A673 (cell line): ENCODE data around the gene ARHGAP22. TPM values are rescaled to one million over a fixed set of nuclear protein-coding genes. Genes with fewer than 3 reads are reported as not detected.
"Not testable (repeated sequence)": the region's sequence is repeated elsewhere in the genome, so short reads cannot be mapped to it uniquely, and the experiment has no call there.

Experiments
- BruUV-seq: library from RNA; stranded (reverse); fragments of 400-500 nt; replicated peaks from 2 replicates; lab custom pipeline; 2021; lab: Mats Ljungman, UMichigan
- CTCF ChIA-PET: fragments of 300-600 bp; sonication (Branson Sonifier 250); formaldehyde crosslinking; loops from one replicate; lab custom pipeline; 2022; ENCODE audit warnings: antibody characterized with exemption; lab: Charles Lee
- POLR2A ChIA-PET: fragments of 300-600 bp; sonication (Branson Sonifier 250); formaldehyde crosslinking; loops from one replicate; lab custom pipeline; 2022; ENCODE audit warnings: antibody characterized with exemption; ENCODE audit not compliant: low non-redundant PET; lab: Charles Lee
- DNase-seq: peaks from one replicate; pipeline ENCODE4 v3.0.0-alpha.2; 2015; ENCODE audit warnings: low spot score
- H3K27ac ChIP-seq: fragments of 200-600 bp; sonication (generic); 2 replicates; pipeline ENCODE4 v1.5.1; 2016; ENCODE audit warnings: mixed run types, low read depth, mild to moderate bottlenecking, mixed read lengths, antibody characterized with exemption, low read length; ENCODE audit not compliant: poor library complexity, severe bottlenecking
- H3K27me3 ChIP-seq: fragments of 200-600 bp; sonication (generic); replicated peaks from 2 replicates; pipeline ENCODE4 v1.6.1; 2017; ENCODE audit warnings: mixed run types, low read depth, mild to moderate bottlenecking, mixed read lengths, antibody characterized with exemption, low read length; ENCODE audit not compliant: insufficient read depth, poor library complexity
- H3K36me3 ChIP-seq: fragments of 200-600 bp; sonication (generic); 2 replicates; pipeline ENCODE4 v1.6.1; 2016; ENCODE audit warnings: mixed run types, mild to moderate bottlenecking, mixed read lengths, antibody characterized with exemption, low read length; ENCODE audit not compliant: insufficient read depth, poor library complexity, severe bottlenecking
- H3K4me1 ChIP-seq: fragments of 200-600 bp; sonication (generic); 2 replicates; pipeline ENCODE4 v1.6.1; 2017; ENCODE audit warnings: mixed run types, mild to moderate bottlenecking, mixed read lengths, antibody characterized with exemption, low read length; ENCODE audit not compliant: insufficient read depth, poor library complexity, severe bottlenecking
- H3K4me3 ChIP-seq: fragments of 200-600 bp; sonication (generic); 2 replicates; pipeline ENCODE4 v1.5.1; 2016; ENCODE audit warnings: low read depth, mixed run types, mild to moderate bottlenecking, mixed read lengths, low read length; ENCODE audit not compliant: poor library complexity, severe bottlenecking
- H3K9me3 ChIP-seq: fragments of 200-600 bp; sonication (generic); 2 replicates; pipeline ENCODE4 v1.6.1; 2016; ENCODE audit warnings: mixed run types, low read depth, mild to moderate bottlenecking, mixed read lengths, antibody characterized with exemption, low read length; ENCODE audit not compliant: poor library complexity, severe bottlenecking
- EZH2 ChIP-seq: fragments of 200-600 bp; sonication (generic); IDR thresholded peaks from 2 replicates; pipeline ENCODE4 v1.6.1; 2017; ENCODE audit warnings: borderline replicate concordance, low read depth, mild to moderate bottlenecking, mixed read lengths, antibody characterized with exemption, low read length; ENCODE audit not compliant: poor library complexity, severe bottlenecking
- intact Hi-C: fragments of 100-400 bp; cut with micrococcal nuclease; formaldehyde crosslinking; loops from one replicate; pipeline ENCODE4 v1.10.0; 2022; ENCODE audit not compliant: unreplicated experiment
- total RNA-seq: library from RNA; stranded (reverse); gene quantifications from 2 replicates; pipeline ENCODE4 v1.2.3, GENCODE V29; 2021
- TF ChIP-seq, protein P1 (sequence below): fragments of 300-800, 200-600 bp; sonication (generic); conservative IDR thresholded peaks from 2 replicates; pipeline ENCODE4 v1.5.1; 2017; ENCODE audit warnings: low read depth, mild to moderate bottlenecking, antibody characterized with exemption, low read length, moderate library complexity, mixed read lengths

ARHGAP22 gene
- total RNA-seq, 1 experiment from 2014 or later, result 0.47 TPM

DNA sequence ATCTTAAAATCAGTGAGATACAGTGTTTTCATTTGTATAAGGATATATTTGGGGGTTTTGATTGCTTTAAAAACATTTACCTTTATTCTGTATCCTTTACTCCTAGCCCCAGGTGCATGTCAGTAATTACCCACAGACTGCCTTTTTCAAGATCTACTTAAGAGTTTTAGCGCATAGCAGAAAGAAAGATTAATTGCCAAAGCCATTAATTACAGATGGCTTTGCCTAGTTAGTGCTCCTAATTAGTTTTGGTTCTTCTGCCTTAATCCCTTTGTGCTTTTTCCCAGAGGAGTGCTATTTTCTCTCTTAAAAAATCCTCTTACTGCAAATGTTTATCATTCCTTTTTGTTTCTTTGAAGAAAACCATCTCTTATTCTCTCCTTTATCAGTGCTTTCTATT lies 175.6 kb downstream of the ARHGAP22 start:
- CTCF ChIA-PET, result no interaction called here
- TF ChIP-seq EZH2, result no peak
- TF ChIP-seq, protein P1, sequence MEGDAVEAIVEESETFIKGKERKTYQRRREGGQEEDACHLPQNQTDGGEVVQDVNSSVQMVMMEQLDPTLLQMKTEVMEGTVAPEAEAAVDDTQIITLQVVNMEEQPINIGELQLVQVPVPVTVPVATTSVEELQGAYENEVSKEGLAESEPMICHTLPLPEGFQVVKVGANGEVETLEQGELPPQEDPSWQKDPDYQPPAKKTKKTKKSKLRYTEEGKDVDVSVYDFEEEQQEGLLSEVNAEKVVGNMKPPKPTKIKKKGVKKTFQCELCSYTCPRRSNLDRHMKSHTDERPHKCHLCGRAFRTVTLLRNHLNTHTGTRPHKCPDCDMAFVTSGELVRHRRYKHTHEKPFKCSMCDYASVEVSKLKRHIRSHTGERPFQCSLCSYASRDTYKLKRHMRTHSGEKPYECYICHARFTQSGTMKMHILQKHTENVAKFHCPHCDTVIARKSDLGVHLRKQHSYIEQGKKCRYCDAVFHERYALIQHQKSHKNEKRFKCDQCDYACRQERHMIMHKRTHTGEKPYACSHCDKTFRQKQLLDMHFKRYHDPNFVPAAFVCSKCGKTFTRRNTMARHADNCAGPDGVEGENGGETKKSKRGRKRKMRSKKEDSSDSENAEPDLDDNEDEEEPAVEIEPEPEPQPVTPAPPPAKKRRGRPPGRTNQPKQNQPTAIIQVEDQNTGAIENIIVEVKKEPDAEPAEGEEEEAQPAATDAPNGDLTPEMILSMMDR, result no peak
- Histone ChIP-seq H3K27me3 (no peaks in the 10 kb centered on the region), H3K27ac (no peak overlapping the region), H3K36me3 (no peaks in the 10 kb centered on the region), H3K9me3 (no peaks in the 10 kb centered on the region), H3K4me3 (no peak overlapping the region), H3K4me1 (no peaks in the 10 kb centered on the region)
- intact Hi-C loops, result no loop called here
- BruUV-seq, result no TSS peak
- POLR2A ChIA-PET, result no interaction called here
- no peak for DNase-seq

DNA sequence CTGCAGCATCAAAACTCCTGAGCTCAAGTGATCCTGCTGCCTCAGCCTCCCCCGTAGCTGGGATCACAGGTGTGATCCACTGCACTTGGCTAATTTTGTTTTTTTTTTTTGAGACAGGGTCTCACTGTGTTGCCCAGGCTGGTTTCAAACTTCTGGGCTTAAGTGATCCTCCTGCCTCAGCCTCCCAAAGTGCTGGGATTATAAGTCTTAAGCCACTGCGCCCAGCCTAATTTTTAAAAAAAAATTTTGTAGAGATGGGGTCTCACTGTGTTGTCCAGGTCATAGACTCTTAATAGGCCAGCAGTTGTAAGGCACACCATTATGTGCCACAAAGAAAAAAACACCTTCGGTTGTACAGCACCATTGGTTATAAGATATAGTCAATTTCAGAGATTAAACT lies 176.0 kb downstream of the ARHGAP22 start:
- no peaks in the 10 kb centered on the region for H3K36me3 ChIP-seq

DNA sequence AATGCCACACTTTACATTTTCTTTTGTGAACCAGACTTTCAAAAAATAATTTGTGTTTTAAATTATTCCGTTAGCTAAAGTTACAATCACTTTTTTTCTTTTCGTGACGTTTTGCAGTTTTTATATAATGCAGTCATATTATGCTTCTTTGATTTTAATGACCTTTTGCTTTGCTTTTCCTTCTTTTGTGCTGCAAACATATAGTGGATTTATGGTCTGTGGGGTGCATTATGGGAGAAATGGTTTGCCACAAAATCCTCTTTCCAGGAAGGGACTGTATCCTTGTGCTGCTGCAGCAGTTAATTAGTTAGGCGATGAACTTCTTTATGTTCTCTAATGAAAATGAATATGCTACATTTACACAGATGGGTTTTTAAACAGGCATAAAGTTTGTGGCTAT lies 181.0 kb downstream of the ARHGAP22 start:
- no peaks in the 10 kb centered on the region for H3K27me3 ChIP-seq
- BruUV-seq, result no TSS peak
- H3K9me3 ChIP-seq, result no peaks in the 10 kb centered on the region
- no peak for DNase-seq
- TF ChIP-seq EZH2, result no peak
- TF ChIP-seq, protein P1, result no peak
- intact Hi-C loops, result no loop called here
- no peak overlapping the region for H3K4me3 ChIP-seq
- CTCF ChIA-PET, result no interaction called here
- no peaks in the 10 kb centered on the region for H3K4me1 ChIP-seq
- POLR2A ChIA-PET, result interaction anchor here (1.2 kb wide), 1 partner anchor 8 kb away, joined by 3 read pairs; no protein-coding TSS in a partner anchor
- H3K36me3 ChIP-seq, result no peaks in the 10 kb centered on the region
- no peak overlapping the region for H3K27ac ChIP-seq

More for the DNA sequence above, 176.0 kb downstream of the ARHGAP22 start:
- H3K4me1 ChIP-seq, result no peaks in the 10 kb centered on the region
- H3K4me3 ChIP-seq, result no peak overlapping the region
- H3K27me3 ChIP-seq, result no peaks in the 10 kb centered on the region
- intact Hi-C loops, result no loop called here
- no peaks in the 10 kb centered on the region for H3K9me3 ChIP-seq
- TF ChIP-seq EZH2, result no peak
- TF ChIP-seq, protein P1, result no peak
- DNase-seq, result no peak
- H3K27ac ChIP-seq, result no peak overlapping the region
- no TSS peak for BruUV-seq
- CTCF ChIA-PET, result no interaction called here
- POLR2A ChIA-PET, result no interaction called here

DNA sequence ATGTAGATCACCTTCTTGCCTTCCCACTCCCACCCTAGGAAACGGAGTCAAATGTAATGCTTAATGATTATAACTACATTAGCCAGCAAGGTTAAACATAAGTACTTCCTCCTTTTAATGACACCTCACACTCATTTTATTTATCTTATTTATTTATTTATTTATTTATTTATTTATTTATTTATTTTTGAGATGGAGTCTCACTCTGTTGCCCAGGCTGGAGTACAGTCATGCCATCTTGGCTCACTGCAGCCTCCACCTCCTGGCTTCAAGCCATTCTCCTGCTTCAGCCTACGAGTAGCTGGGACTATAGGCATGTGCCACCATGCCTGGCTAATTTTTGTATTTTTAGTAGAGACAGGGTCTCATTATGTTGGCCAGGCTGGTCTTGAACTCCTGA lies 183.0 kb downstream of the ARHGAP22 start:
- intact Hi-C loops, CTCF ChIA-PET, H3K4me3 ChIP-seq, BruUV-seq, H3K9me3 ChIP-seq, DNase-seq, H3K27me3 ChIP-seq, POLR2A ChIA-PET, H3K36me3 ChIP-seq, H3K4me1 ChIP-seq, H3K27ac ChIP-seq: not testable (repeated sequence)
